Mammary epithelial cell (primary cell): ENCODE results near the gene HHATL.

ENCODE experiments used
- EZH2 ChIP-seq: IDR thresholded peaks from 2 replicates; pipeline ENCODE4 v1.6.1; 2012; ENCODE audit warnings: low read length, inconsistent platforms, borderline replicate concordance
- TF ChIP-seq, protein P1 (sequence below), 2 donors: IDR thresholded peaks in 1 of 2; conservative IDR thresholded peaks in 1 of 2; 2 replicates each; pipeline ENCODE4 v1.5.1; 2011 to 2012; ENCODE audit warnings: inconsistent platforms in 2 of 2, low read length in 2 of 2, mild to moderate bottlenecking in 2 of 2, control low read depth in 1 of 2, low read depth in 1 of 2; ENCODE audit not compliant: insufficient read depth in 1 of 2; ENCODE audit errors: extremely low read depth in 1 of 2

DNA sequence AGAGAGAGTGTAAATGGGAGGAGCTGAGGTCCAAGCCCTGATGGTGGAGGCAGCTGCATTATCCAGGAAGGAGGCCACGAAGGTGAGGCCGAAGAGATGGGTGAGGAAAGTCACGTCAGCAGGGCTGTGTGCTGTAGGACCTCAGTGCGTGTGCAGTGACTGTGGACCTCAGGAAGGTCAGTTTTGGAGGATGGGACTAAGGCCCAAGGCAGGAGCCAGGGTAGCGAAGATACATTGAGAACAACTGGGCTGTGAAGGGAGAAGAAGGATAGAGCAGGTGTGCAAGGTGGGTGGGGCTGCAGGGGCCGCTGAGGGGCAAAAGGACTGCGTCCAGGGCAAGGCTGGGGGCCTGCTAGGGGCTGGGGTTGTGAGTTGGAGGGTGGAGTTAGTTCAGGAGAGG, 12.4 kb downstream of the HHATL start:
- TF ChIP-seq, protein P1, sequence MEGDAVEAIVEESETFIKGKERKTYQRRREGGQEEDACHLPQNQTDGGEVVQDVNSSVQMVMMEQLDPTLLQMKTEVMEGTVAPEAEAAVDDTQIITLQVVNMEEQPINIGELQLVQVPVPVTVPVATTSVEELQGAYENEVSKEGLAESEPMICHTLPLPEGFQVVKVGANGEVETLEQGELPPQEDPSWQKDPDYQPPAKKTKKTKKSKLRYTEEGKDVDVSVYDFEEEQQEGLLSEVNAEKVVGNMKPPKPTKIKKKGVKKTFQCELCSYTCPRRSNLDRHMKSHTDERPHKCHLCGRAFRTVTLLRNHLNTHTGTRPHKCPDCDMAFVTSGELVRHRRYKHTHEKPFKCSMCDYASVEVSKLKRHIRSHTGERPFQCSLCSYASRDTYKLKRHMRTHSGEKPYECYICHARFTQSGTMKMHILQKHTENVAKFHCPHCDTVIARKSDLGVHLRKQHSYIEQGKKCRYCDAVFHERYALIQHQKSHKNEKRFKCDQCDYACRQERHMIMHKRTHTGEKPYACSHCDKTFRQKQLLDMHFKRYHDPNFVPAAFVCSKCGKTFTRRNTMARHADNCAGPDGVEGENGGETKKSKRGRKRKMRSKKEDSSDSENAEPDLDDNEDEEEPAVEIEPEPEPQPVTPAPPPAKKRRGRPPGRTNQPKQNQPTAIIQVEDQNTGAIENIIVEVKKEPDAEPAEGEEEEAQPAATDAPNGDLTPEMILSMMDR (conservative IDR thresholded peaks at IDR 0.05 in 1 of 2, IDR thresholded peaks at IDR 0.05 in 1 of 2; ENCODE audit: extremely low read depth in 1 of 2, insufficient read depth in 1 of 2, low read depth in 1 of 2, low read length in 2 of 2), result no peak
- TF ChIP-seq EZH2, result no peak
